Nucleus accumbens (tissue), 56 donors: ENCODE results near the gene MRGPRD.
A peak's percentile ranks its signal among the peaks of the same experiment; 100 is the strongest.

Experiments used
- DNase-seq, 56 donors: peaks; one replicate each; lab custom pipeline; 2025; lab: John Stamatoyannopoulos, UW

MRGPRD gene, protein sequence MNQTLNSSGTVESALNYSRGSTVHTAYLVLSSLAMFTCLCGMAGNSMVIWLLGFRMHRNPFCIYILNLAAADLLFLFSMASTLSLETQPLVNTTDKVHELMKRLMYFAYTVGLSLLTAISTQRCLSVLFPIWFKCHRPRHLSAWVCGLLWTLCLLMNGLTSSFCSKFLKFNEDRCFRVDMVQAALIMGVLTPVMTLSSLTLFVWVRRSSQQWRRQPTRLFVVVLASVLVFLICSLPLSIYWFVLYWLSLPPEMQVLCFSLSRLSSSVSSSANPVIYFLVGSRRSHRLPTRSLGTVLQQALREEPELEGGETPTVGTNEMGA

DNA sequence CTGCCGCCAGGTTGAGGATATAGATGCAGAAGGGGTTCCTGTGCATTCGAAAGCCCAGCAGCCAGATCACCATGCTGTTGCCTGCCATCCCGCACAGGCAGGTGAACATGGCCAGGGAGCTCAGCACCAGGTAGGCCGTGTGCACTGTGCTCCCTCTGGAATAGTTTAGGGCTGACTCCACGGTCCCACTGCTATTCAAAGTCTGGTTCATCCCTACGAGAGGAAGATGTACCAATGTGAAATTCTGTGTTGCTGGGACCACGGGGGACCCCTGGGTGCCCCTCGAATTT, at the start of gene MRGPRD:
MRGPRD (minus strand) TSS at position 211 of the 290 bp plus-strand sequence; CDS start at position 211, 0 bp downstream.
- DNase-seq = no peak

DNA sequence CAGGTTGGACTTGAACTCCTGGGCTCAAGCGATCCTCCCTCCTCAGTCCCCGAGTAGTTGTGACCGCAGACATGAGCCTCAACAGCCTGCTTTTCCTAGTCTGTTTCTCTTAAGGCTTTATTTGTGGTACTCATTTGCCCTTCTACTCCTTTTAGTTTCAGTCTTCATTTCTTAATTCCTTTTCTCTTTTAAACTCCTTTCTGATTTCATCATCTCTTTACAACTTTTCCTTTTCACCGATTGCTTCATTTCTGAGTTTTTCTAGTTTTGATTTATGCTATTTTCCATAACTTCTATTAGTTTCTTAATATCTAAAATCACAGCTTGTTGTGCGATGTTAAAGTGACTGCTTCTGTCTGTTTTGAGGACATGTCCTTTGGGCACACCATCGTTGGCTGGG, 49.5 kb upstream of the MRGPRD start:
- no peak for DNase-seq

DNA sequence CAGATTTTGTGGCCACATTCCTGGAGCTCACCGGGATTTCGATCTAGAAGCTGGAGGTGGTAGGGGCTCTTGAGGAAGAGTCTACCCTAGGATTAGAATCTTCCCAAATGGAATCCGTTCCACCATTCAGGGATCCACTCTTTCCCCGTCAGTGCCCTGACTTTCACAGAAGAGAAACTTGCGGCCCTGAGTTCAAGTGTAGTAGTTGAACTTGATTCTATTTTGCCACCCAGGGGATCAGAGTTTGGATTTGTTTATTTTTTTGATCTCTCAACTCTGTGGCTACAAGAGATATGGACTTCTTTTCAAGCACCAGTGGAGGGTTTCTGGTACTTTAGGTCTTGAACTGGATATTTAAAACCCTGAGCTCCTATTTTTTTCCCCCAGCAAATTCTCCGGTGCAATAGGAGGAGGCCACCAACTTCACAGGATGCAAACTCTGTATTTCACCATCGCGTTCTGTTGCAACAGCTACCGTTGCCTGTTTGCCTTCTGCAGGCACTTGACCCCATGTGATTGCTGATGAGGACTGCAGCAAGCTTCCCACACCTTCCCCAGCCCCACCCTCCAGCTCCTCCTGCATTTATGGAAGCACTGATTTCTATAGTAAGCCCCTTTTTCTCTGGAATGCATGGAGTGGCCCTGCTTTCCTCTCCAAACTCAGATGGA, 47.1 kb upstream of the MRGPRD start:
- no peak for DNase-seq

DNA sequence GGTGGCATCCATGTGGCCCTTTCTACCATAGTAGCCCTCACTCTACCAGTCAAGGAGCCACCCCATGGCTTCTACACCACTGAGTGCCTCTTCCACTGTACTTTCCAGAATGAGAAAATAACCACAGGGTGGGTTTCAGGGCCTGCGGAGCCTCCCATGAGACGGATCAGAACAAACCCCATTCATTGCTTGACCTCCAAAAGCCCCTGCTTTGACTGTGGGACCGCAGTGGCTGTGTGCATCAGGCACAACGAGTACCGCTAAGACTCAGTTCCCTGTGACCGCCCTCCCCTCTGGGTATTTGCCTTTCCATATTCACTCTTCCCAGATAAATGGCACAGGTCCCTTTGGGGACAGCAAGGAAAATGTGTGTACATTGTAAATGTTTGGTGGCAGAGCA, 43.7 kb upstream of the MRGPRD start:
- no peak for DNase-seq

DNA sequence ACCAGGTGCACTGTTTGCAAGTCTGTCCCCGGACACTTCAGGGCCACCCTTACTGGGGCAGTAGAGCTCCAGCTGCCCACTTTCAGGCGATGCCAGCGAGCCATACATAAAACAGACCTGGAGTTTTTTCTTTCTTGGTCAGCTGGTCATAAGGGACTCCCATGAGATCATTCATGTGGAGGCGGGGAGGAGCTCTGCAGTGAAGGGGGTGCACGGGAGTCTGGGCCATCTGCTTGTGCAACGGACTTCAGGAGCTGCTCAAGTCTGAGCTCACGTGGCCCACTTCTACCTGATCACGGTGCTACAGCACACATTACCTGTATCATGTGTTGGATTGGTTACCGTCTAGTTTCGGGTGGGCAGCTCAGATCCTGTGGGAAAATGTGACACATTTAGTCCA, 41.5 kb upstream of the MRGPRD start:
- DNase-seq = no peak

DNA sequence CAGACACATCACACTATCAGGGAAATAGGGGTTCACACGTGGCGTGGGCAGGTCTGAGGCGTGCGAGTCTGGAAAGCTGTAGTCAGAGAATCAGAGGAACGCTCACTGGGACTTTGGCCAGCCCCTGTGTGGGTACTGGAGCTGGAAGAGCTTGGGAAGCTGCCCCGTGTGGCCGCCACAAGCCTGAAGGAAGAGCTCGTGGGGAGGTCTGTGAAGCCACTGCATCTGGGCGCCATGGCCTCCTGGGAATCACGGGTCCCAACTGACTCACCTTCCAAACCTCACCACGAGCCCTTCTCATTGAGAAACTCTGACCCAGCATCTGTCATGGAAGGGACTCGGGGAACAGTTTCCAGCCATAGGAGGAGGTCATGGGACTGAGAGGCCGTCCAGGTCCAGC, 38.1 kb upstream of the MRGPRD start:
- peak in 1 of 56 donors; percentile 30 for DNase-seq

DNA sequence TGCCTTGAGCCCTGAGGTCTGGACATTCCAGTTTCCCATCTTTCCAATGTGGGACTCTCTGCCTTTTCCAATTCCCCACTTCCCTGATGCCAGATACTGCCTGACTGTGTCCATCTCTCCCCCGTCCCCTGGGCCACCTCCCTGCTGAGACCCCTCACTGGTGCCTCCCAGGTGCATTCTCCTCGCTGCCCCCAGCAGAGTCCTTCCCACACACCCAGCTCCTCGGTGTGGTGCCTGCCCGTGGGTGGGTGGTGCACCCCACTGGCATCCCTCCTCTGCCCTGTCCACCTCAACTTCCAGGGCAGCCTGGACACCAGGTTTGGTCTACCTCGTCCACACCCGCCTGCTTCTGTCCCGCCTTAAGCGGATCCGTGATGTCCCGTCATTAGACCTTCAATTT, 37.2 kb upstream of the MRGPRD start:
- no peak for DNase-seq

DNA sequence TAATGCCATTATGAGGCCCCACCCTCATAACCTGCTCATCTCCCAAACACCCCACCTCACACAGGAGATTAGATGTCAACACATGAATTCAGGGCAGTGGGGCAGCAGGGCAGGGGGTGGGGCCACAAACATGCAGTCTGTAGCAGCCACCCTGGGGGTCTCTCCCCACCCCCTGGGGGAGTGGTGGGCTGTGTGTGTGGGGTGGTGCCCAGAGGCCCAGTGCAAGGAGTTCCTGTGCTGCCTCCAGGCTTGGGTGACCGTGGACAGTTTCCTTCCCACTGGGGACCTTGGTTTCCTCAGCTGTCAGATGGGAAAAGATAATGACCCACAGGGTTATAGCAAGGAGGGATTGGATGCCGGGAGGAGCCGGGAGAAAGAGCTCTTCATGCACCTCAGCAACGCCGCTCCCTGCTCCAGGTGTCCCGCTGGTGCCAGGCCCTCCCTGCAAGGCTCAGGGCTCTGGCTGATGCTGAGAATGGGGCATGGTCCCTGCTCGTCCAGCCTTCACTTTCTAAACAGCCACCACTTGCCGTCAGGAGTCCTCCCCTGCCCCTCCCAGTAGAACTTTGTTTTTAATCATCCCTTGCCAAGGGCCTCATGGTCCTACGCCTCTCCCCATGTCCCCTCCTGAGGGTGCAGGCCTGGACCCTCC, 34.2 kb upstream of the MRGPRD start:
- DNase-seq = no peak

DNA sequence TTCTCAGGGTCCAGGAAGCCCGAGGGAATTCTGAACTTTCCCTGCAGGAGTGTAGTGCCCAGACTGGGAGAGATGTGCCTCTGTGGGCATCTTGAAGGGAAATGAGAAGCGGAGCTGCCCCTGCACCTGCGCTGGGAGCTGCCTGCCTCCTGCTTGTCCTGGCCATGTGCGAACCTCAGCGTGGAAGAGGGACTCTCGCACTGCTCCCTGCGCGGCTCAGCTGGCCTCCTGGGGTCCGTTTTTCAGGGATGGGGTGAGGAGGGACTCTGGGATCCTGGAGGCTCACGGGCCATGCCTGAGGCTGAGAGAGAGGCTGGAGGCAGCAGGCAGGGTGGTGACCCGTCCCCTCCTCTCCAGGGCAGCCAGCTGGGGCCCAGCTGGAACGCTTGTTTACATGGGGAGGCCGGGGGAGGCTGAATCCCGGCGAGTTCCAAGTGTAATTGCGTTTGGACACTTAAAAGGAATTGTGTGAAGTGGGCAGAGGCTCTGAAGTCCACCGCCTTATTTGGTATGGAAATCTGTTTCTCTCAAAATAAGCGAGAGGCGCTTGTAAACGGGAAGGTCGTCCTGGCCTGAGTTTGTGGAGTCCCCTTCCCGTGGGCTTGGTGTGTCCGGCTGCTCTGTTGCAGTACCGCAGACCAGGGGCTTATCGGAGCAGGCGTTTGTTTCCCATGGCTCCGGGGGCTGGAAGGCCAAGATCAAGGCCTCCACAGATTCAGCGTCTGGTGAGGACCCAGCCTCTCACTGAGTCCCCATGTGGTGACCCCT, 33.5 kb upstream of the MRGPRD start:
- no peak for DNase-seq

DNA sequence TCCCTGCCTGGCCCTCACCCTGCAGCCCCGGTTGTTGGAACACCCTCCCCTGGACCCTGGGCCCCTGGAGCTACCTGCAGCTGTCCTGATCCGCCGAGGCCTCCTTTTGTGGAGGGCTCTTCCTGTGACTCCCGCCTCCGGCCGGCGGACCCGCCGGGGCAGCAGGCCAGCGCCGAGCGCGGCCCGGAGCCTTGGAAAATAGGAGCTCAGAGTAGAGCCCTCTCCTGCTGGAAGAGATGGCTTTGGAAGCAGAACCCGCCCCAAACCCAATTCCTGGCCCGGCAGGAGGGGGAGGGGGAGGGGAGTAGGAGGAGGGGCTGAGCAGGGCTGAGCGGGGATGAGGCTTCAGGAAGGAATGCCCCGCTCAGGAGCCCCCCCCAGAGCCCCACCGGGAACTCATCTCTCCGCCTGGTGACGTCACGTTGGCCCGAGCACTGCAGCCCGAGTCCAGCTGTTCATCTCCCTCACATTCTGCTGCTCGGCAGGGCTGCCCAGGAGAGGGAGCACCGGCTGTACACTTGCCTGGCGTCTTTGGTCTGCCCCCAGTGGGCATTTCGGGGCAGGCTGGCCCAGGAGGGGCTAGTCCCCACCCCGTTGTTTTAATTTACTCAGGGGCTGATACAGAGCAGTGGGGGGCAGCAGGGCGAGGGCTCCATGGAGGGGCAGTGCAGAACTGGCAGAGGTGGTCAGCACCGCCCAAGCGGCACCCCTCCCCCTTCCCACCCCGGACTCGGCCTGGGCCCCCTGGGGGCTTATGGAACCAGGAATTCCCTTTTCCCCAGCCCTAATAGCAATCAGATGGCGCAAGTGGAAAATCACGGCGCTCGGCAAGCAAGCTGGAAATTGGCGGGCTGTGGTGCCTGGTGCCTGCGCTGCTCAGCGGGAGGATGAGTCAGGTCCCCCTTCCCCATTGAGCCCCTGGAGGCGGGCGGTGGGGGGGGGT, 32.5 kb upstream of the MRGPRD start, which contains the start of gene MRGPRF:
MRGPRF (minus strand) TSS at position 238 of the 943 bp plus-strand sequence. CDS start 3,345 bp downstream, outside the sequence.
- peak in 7 of 56 donors; percentile 10 to 45 (median 28) for DNase-seq

DNA sequence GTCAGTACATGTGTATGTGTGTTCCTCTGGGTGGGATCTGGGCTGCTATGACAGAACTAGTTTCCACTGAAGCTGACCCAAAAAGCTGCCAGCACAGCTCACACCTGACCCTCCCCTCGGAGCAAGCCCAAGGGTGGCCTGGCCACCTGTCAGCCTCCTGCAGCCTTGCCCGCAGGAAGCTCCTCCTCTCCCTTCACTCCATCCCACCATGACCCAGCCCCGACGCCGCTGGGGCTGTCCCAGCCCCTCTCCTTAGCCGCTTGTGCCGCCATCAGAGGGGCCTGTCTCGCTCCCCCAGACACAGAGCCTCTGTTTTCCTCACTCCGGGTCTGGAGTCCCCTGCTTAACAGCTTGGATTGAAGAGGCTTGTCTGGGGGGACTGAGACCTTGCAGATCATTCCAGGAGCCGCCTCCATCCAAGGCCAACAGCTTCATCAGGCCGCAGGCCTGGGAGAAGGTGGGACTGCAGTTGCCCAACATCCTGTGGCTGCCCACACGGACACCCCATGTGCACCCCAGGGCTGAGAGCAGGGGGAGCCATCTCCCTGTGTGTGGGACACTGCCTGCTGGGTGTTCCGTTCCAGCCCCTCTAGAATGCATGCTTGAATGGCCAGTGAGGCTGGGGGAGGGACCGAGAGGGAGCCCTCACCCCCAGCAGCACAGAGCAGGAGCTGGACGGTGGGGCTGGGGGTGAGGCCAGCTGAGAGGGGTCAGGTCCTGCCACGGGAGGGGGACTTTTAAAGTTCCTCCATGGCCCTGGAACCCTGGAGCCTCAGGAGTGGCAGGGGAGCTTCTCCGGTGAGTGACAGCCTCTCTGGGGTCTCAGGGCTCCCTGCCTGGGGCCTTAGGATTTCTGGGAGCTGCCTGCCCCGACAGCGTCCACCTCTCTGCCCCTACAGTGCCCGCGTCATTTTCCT, 31.6 kb upstream of the MRGPRD start:
- DNase-seq = no peak

DNA sequence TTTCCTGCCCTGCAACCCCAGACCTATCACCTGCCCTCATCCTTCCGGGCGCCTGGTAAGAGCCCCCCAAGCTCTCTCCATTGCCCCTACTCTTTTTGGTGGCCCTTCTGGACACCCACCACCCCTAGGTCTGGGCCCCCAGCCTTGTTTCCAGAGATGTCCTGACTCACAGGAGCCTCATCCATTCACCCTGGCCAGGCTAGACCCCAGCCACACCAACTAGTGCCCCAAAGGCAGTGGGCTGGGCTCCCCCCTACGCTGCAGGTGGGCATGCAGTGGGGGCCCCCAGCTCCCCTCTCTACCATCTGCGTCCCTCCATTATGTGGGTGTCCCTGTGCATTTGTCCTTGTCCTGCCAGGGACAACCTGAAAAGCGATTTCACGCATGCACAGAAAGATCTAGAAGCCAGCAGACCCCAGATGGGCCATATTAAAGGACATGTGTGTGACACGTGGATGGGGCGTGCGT, 30.9 kb upstream of the MRGPRD start:
- DNase-seq = no peak

DNA sequence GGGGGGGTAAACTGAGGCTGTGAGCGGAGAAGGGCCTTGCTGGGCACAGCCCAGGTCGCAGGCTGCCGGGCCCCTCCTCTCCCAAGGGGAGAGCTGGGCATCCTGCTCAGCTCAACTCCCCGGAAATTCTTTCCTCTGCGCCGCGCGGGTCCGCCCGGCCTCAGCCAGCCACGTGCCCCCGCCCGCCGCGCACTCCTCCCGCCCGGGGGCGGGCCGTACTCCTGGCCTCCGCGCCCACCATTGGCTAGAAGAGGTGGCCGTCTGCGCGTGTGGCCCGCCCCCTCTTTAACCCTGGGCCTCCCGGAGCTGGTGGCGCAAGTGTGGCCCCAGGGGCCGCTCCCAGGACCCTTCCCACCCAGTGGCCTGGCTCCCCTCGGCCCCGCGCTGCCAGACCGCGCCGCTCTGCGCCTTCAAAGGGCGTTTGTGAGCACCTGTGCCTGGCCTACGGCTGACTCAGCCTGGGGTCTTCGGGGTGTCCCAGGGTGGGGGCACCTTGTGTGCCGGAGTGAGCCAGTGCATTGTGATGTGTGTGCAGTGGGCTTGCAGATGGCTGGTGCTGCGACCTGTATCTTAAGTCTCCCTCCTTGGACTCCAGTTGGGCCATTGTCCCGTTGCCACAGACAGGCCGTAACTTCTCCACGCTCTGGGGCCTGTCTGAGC, 30.3 kb upstream of the MRGPRD start:
- peak in 16 of 56 donors; percentile 10 to 69 (median 28) for DNase-seq

DNA sequence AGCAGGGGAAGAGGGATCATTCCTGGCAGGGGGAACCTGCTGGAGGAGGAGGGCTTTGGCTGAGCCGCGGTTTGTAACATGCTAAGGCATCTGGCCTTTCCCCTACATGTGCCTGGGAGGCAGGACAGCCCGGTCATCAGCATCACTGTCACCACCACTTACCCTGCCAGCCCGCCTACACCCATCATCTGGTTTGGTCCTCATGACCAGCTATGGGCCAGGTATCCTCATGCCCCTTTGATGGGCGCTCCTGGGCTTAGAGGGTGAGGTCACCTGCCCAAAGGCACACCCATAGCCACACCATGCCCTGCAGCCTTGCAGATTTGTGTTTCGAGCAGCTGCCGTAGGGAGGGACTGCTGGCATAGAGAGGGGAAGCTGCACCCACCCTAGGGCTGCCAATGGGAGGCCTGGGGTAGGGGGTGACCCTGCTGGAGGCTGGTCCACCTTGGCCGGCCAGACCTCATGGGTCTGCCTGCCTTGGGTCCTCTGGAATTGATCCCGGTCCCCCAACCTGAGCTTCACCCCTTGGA, 29.6 kb upstream of the MRGPRD start:
- no peak for DNase-seq

DNA sequence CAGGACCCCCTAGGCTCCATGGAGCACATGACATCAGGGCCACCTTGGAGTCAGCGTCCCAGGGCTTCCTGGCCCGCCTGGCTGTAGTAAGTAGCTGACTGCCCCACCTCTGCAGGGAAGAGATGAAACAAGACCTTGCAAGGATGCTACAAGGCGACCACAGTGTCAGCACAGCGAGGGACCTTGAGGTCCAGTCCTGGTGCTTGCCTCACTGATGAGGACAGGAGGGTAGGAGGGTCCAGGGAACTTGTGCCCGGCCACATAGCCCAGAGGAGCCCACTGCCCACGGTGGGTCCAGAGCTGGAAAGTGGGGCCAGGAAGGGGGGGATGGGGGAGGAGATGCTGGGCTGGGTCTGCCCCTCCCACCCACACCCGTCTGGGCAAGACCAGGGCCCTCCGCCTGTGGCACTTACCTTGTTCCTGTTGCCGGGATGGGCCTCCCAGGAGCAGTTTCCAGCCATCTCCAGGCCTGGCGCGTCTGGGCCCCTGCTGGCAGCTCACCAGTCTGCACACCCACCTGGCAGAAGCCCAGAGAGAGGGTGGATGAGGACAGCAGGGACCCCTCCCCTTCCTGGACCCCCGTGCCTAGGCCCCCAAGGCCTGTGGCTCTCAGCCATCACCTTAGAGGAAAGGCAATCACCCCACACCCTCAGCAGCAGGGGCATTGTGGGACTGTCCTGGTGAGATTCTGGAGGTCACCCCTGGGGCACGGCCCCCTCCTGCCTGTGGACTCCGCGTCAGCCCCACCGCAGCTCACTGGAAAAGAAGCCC, 28.8 kb upstream of the MRGPRD start:
- no peak for DNase-seq

DNA sequence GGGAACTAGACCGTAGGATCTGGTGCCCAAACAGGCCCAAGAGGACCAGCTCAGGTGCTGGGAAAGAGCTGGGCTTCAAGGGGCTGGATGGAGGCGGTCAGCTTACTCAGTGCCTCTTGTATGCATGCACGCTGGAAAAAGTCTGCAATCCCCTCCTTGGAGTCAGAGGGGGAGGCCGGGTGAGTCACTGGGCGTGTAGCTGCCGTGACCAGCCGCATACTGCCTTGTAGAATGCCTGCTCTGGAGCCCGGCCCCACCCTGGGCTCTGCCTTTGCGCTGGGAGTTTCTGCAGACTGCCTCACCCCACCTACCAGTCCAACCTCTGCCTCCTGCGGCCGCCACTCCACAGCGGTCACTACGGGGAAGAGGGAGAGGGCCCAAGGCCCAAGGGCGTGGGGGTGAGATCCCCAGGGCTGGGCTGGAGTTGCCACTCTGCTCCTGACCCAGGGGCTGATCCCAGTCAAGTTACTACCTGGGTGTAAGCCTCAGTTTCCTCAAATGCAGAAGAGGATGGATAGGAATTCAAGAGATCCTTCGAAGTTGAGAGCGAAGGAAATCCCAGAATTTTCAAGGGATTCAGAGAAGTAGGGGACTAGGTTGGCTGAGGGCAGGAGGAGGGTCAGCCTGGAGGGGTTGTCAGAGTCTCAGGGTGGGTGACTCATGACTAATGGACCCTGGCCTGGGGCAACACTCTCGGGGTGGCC, 28.1 kb upstream of the MRGPRD start:
- DNase-seq = no peak
